ENCODE results near the gene MT1A. TPM values are rescaled to one million over a fixed set of nuclear protein-coding genes. Genes with fewer than 3 reads are reported as not detected.
"Not testable (repeated sequence)": the region's sequence is repeated elsewhere in the genome, so short reads cannot be mapped to it uniquely, and the experiment has no call there.

The MT1A gene
- total RNA-seq, 1 experiment from 2014 or later = 19.4 TPM

- DNase-seq (ENCODE audit: extremely low read depth, low read depth) = no peak
Observed at GRCh38 chr16:56672761-56673536, 34.5 kb downstream of the MT1A start.

- DNase-seq (ENCODE audit: extremely low read depth, low read depth) = peak; percentile 15
Observed at GRCh38 chr16:56673921-56674320, 35.5 kb downstream of the MT1A start.

GRCh38 chr16:56674570-56674969 is 36.1 kb downstream of the MT1A start:
- DNase-seq (ENCODE audit: extremely low read depth, low read depth) = not testable (repeated sequence)

DNA sequence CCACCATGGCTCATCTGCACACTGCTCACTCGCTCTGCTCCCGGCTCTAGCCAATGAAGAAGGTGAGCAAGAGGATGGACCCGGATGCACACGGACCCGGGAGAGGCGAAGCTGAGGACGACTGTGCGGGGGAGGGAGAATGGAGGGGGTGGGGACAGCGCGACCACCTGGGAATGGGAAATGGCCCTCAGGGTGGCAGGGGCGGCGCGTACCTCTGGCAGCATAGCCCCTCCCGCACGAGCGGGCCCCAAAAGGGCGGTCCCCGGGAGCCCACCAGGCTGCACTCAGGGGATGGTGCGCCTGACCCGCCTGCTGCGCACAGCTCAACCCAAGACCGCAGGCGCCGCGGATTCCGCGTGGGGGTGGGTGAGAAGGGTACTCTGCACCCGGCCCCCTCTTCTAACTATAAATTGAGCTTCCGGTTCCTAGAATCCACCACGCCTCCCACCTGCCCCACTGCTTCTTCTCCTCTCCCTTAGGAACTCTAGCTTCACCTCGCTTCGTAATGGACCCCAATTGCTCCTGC is 37.3 kb downstream of the MT1A start:
- DNase-seq (ENCODE audit: extremely low read depth, low read depth) = no peak

GRCh38 chr16:56677474-56677873 is 39.0 kb downstream of the MT1A start:
- DNase-seq (ENCODE audit: extremely low read depth, low read depth) = no peak

DNA sequence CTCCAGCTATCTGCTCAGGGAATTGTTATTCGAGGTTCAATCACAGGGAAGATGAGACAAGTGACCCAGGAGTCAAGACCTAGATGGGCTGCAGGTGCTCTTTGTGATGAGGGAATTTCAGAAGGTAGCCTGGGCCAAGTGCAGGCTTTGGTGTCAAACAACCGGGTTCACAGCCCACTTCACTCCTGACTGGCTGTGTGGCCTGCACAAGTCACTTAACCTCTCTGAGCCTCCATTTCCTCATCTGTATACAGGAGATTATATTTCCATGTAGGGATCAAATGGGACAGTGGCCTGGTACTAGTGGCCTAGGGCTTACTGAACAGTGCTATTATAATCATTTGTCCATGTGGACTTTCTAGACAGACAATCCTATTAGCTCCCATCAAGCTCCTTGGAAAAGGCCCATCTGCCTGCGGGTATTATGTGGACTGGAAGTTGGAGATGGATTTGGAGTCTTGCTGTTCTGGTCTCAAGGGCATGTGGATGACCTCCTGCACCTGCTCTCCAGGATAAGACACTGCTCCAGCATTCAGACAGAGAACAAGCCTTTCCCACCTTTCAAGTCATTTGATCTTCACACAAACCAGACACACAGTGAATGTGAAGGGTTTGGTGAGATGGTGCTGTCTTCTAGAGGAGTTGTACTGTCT is 40.7 kb downstream of the MT1A start:
- no peak for DNase-seq (ENCODE audit: extremely low read depth, low read depth)

DNA sequence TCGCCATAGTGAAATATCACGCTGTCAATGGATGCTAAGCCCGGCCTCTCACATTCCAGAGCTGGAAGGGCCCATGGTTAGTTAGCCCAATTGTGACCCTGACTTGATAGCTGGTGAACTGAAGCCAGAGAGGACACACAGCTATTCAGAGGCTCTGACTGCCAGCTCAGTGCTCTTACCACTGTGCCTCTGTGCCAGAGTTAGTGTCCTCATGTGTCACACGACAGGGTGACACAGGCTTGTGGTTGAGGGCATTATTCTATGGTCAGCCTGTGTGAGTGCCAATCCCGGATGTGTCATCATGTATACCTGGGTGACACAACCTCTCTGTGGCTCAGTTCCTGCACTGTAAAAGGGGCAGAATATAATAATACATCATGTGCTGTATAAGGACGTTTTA is 41.4 kb downstream of the MT1A start:
- no peak for DNase-seq (ENCODE audit: extremely low read depth, low read depth)

DNA sequence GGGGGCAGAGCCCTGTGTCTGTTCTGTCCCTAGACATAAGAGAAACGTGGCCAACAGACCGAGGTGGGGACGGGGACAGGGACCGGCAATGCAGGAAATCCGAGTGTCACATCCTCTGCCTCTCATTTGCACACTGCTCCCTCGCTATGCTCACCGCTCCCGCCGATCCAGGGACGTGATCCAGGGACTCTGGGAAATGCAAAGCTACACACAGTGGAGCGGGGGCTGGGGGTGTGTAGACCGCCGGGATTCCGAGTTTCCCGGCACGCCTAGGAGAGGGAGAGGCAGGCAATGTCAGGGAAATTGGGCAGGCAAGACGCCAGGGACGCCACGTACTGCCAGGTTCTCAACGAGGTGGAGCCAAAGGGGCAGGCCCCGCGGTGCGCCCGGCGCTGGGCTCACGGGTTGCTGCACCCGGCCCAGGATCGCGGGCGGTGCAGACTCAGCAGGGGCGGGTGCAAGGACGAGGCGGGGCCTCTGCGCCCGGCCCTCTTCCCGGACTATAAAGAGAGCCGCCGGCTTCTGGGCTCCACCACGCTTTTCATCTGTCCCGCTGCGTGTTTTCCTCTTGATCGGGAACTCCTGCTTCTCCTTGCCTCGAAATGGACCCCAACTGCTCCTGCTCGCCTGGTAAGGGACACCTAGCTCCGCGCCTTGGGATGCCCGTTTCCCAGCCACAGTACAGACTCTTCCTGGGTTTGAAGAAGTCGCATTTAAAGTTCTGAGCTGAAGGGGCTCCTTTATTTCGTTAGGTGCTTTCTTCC is 43.7 kb downstream of the MT1A start, which contains the start of gene MT1X:
Gene MT1X (plus strand): TSS at position 532 of the 764 bp plus-strand sequence. CDS start 71 bp downstream, at position 603.
- peak; percentile 83 for DNase-seq (ENCODE audit: extremely low read depth, low read depth)

GRCh38 chr16:56682703-56683397 is 44.4 kb downstream of the MT1A start:
- no peak for DNase-seq (ENCODE audit: extremely low read depth, low read depth)

GRCh38 chr16:56683424-56684172 is 45.1 kb downstream of the MT1A start:
- no peak for DNase-seq (ENCODE audit: extremely low read depth, low read depth)

GRCh38 chr16:56684256-56684925 is 45.9 kb downstream of the MT1A start:
- DNase-seq (ENCODE audit: extremely low read depth, low read depth) = no peak

DNA sequence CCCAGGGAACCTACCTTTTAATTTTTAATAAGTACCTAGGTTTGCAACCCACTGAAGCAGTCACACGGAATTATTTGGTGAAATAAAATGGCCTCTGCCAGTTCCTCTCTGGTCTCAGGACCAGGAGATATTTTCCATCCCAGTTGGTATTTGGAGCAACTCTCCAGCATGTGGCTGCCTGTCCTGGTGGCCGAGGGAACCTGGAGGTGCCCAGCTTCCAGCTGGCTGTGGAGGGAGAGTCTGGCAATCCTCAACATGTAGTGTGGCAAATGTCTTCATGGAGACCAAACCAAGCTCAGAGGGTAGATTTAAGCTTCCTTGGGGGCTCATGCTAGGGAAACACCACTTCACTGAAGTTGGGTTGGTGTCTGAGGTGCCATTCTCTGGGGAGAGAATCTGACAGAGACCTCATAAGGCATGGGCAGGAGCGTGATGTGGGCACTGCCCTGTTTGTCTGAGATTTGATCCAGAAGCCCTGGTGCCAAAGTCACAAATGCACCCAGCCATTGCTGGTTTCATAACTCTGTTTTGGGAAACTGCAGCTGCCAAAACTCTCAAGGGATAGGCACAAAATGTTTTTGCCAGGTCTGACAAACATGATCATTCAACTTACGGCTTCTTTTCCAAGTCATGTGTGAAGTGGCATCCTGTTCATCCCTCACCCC is 46.6 kb downstream of the MT1A start:
- DNase-seq (ENCODE audit: extremely low read depth, low read depth) = no peak

GRCh38 chr16:56686758-56687157 is 48.3 kb downstream of the MT1A start:
- no peak for DNase-seq (ENCODE audit: extremely low read depth, low read depth)

GRCh38 chr16:56688762-56689161 is 50.3 kb downstream of the MT1A start:
- DNase-seq (ENCODE audit: extremely low read depth, low read depth) = no peak

DNA sequence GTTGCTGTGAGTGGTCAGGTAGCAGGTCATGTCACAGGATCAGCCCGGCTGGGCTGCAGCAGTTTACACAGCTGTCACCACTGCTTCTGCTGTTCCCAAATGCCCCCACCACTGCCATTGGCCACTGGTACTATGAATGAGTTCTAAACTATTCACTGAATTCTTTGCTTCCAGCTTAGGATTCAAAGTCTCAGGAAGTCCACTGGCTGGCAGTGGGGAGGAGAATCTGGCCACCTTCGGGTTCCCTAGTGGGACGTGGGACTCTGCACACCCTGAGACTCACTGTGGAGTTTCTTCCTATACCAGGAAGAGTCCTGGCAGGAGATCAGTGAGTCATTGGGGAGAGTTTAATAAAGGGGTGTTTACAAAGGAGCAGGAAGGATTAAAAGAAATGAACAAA is 50.7 kb downstream of the MT1A start:
- DNase-seq (ENCODE audit: extremely low read depth, low read depth) = no peak
